Skin epidermis (tissue), 12 donors: Measurements from ENCODE around the gene LRBA.

ENCODE experiments used
- H3K27ac ChIP-seq, 21 experiments: fragments of 200-600 bp; sonication (generic) in 11 of 21; one replicate each; pipeline ENCODE4 v1.5.0; 2020; ENCODE audit warnings: mild to moderate bottlenecking in 3 of 21, inconsistent platforms in 2 of 21, moderate library complexity in 2 of 21
- H3K4me3 ChIP-seq, 7 experiments: fragments of 200-600 bp; sonication (generic) in 2 of 7; one replicate each; pipeline ENCODE4 v1.5.0; 2020; ENCODE audit warnings: inconsistent platforms in 2 of 7, mild to moderate bottlenecking in 2 of 7, moderate library complexity in 1 of 7

Gene LRBA

GRCh38 chr4:150641612-150642011, 373.5 kb downstream of the LRBA start:
- H3K4me3 ChIP-seq: no peak overlapping the region
- no peak overlapping the region for H3K27ac ChIP-seq

DNA sequence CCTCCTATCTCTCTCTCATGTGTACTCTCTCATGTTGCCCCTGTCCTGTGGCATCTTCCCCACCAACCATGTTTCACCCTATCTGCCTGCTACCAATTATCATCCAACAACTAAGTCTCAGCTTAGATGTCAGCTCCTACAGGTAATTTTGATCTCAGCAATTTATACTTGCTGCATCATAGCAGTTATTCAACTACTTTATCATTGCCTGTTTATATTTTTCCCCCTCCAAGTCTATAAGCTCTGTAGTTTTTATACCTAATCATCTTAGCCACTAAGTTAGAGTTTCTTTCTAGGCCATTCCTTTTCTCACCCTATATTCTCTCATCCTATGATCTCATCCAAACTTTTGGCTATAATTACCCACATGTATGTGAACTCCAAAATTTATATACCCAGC, 382.4 kb downstream of the LRBA start:
- H3K27ac ChIP-seq: no peak overlapping the region
- no peak overlapping the region for H3K4me3 ChIP-seq

- Histone ChIP-seq H3K4me3 (no peak overlapping the region), H3K27ac (no peak overlapping the region)
These were observed 387.0 kb downstream of the LRBA start for GRCh38 chr4:150628073-150628472.

GRCh38 chr4:150625033-150625432, 390.1 kb downstream of the LRBA start:
- H3K27ac ChIP-seq: no peak overlapping the region
- H3K4me3 ChIP-seq: no peak overlapping the region

DNA sequence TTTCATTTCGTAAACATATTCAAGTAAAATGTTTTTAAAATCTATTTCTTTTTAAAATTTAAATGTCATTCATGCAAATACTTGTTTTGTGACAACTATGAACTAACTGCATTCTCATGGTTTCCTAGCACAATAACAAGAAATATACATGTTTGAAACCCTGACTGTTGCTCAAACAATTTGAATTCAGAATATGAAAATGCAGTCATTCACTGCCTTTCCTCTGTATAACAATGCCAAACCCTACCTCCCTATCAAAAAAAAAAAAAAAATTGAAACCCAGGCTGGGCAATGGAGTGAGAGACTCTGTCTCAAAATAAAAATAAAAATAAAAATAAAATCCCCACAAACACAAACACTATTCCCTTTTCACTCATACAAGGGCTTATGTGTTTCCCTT, 391.0 kb downstream of the LRBA start:
- no peak overlapping the region for H3K27ac ChIP-seq
- H3K4me3 ChIP-seq: no peak overlapping the region

DNA sequence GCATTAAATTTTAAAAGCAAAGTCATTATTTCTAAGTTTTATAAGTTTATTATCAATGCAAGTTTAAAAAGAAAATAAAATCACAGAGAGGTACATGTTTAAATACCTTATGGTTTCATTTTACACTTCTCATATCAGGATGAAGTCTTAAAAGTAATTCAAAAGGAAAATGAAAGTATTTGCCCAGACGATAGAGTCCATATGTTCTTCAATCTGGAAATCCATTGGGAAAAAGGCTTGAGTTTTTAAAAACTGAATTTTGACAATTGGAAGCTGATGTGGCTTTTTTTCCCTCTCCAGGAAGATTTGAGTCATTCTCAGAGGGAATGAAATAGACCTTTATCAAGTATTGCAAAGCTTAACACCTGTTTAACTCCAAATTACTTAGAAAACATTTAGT, 396.0 kb downstream of the LRBA start:
- Histone ChIP-seq H3K4me3 (no peak overlapping the region), H3K27ac (no peak overlapping the region)

GRCh38 chr4:150609131-150609530, 406.0 kb downstream of the LRBA start:
- H3K4me3 ChIP-seq: no peak overlapping the region
- no peak overlapping the region for H3K27ac ChIP-seq

- H3K27ac ChIP-seq: no peak overlapping the region
- no peak overlapping the region for H3K4me3 ChIP-seq
These were observed 414.2 kb downstream of the LRBA start for GRCh38 chr4:150600812-150601445.

GRCh38 chr4:150599547-150599946, 415.5 kb downstream of the LRBA start:
- H3K27ac ChIP-seq: no peak overlapping the region
- no peak overlapping the region for H3K4me3 ChIP-seq

- Histone ChIP-seq H3K4me3 (no peak overlapping the region), H3K27ac (no peak overlapping the region)
These were observed 416.2 kb downstream of the LRBA start for GRCh38 chr4:150598909-150599308.

DNA sequence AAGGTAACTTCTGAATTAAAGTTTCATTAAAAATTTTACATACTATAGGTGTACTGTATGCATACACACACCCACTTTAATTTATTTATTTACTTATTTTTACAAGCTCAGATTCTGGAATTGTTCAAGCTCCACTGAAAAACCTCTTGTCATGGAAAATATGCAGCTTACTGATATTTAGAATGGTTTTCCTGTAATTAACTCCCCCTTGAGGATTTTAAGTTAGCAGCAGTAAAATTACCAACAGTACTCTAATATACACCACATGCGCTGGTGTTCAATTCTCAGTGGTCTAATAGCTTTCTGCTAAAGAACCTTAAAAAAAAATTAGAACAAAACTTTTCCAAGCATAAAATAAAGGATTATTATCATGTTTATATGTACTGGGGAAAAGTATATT, 421.1 kb downstream of the LRBA start:
- Histone ChIP-seq H3K4me3 (no peak overlapping the region), H3K27ac (no peak overlapping the region)

GRCh38 chr4:150591904-150592303, 423.2 kb downstream of the LRBA start:
- no peak overlapping the region for H3K27ac ChIP-seq

GRCh38 chr4:150591406-150591805, 423.7 kb downstream of the LRBA start:
- no peak overlapping the region for H3K27ac ChIP-seq

More at GRCh38 chr4:150591904-150592303, 423.2 kb downstream of the LRBA start:
- H3K4me3 ChIP-seq: no peak overlapping the region

GRCh38 chr4:150590631-150591030, 424.5 kb downstream of the LRBA start:
- Histone ChIP-seq H3K27ac (no peak overlapping the region), H3K4me3 (no peak overlapping the region)

More at GRCh38 chr4:150591406-150591805, 423.7 kb downstream of the LRBA start:
- H3K4me3 ChIP-seq: no peak overlapping the region

- H3K27ac ChIP-seq: no peak overlapping the region
- no peak overlapping the region for H3K4me3 ChIP-seq
These were observed 425.9 kb downstream of the LRBA start for GRCh38 chr4:150589157-150589556.

- H3K4me3 ChIP-seq: no peak overlapping the region
- H3K27ac ChIP-seq: no peak overlapping the region
These were observed 426.8 kb downstream of the LRBA start for GRCh38 chr4:150588316-150588715.

DNA sequence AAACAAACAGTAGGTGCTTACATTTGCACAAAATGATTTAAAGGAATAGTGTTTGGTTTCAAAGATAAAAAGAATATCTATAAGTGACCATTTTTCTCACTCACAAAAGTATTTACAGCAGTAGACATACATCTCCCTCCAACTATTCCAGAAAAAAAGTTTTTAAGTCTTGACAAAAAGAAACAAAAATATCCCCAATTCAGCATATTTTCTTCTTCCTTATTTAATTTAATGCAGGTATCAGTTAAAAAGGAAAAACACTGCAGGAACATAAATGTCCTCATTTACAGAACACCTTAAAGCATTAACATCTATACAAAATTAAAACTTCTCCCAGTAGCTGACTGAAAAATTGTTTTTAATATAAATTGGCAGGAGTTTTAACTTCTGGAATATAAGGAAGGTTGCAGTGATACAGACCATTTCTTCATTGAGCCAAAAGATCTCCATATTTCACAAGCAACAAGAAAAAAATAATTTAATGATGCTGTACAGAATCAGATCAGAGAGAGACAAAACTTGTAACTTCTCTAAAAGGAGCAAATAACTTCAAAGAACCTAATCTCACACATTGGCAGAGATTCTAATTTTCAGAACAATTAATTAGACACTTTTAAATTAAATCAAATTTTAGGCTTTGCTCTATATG, 428.8 kb downstream of the LRBA start:
- no peak overlapping the region for H3K27ac ChIP-seq
- H3K4me3 ChIP-seq: no peak overlapping the region

GRCh38 chr4:150585611-150586010, 429.5 kb downstream of the LRBA start:
- Histone ChIP-seq H3K4me3 (no peak overlapping the region), H3K27ac (no peak overlapping the region)

DNA sequence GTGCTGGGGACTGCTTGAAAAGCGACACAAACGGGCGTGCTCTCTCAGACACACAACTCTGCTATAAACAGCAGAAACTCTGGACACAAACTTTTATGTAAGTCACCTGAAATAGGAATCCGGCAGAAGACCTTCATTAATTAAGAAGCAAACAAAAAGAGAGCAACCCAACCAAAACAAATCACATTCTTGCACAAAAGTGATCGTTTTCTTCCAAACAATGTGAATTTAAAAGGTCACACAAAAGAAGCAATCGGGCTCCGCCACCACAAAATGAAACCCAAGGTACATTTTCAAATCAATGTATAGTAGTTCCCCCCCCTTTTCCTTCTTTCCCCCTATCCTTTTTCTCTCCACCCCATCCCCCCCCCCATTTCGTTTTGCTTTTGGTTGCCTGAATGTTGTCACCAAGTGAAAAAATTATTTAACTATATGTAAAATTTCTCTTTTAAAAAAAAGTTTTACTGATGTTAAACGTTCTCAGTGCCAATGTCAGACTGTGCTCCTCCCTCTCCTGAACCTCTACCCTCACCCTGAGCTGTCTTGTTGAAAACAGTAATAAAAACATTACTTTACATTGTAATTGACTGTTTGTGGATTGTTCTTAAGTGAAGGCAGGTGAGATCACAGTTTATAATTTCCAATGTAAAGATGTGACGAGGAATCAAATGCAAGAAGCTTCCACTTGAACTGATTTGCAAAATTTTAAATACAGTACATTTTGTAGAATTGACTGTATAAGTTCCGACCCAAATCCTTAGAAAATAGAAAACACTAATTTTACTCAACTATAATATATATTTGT, 430.8 kb downstream of the LRBA start:
- H3K27ac ChIP-seq: no peak overlapping the region

GRCh38 chr4:150583287-150584110, 431.6 kb downstream of the LRBA start:
- Histone ChIP-seq H3K27ac (no peak overlapping the region), H3K4me3 (peak overlapping the region in 4 of 7 experiments; percentile 6 to 16 (median 9))

More for the DNA sequence above, 430.8 kb downstream of the LRBA start:
- H3K4me3 ChIP-seq: no peak overlapping the region
